Thoracic aorta (tissue), 2 donors: Measurements from ENCODE around the gene TLR8. TPM values are rescaled to one million over a fixed set of nuclear protein-coding genes. Genes with fewer than 3 reads are reported as not detected.

ENCODE experiments used
- ATAC-seq: fragments of 150-250 bp; one replicate; pipeline ENCODE4 v1.8.0; 2017; ENCODE audit warnings: low read depth; ENCODE audit not compliant: insufficient number of reproducible peaks, low FRiP score
- DNase-seq: peaks from one replicate; pipeline ENCODE4 v3.0.0-alpha.2; 2020; ENCODE audit warnings: low spot score
- H3K27ac ChIP-seq, 2 donors: fragments of 200-600 bp; sonication (generic); 1 replicate in 1 of 2; 2 replicates in 1 of 2; pipeline ENCODE4 v1.5.1; 2016; ENCODE audit warnings: mild to moderate bottlenecking in 2 of 2, moderate library complexity in 2 of 2
- H3K27me3 ChIP-seq: fragments of 200-600 bp; sonication (generic); replicated peaks from 2 replicates; pipeline ENCODE4 v1.6.0; 2016; ENCODE audit warnings: mild to moderate bottlenecking; ENCODE audit not compliant: insufficient read depth
- H3K36me3 ChIP-seq: fragments of 200-600 bp; sonication (generic); one replicate; pipeline ENCODE4 v1.5.1; 2016
- H3K4me1 ChIP-seq, 2 donors: fragments of 200-600 bp; sonication (generic); 1 replicate in 1 of 2; 2 replicates in 1 of 2; pipeline versions ENCODE4 v1.5.1 to v1.6.0; 2016; ENCODE audit warnings: low read depth in 2 of 2, mild to moderate bottlenecking in 1 of 2; ENCODE audit not compliant: control insufficient read depth in 1 of 2
- H3K4me3 ChIP-seq: fragments of 200-600 bp; sonication (generic); 2 replicates; pipeline ENCODE4 v1.5.1; 2016; ENCODE audit warnings: mild to moderate bottlenecking
- H3K9me3 ChIP-seq: fragments of 200-600 bp; sonication (generic); 2 replicates; pipeline ENCODE4 v1.5.1; 2016
- CTCF ChIP-seq: fragments of 200-600 bp; sonication (generic); IDR thresholded peaks from one replicate; pipeline ENCODE4 v1.5.1; 2019; ENCODE audit warnings: antibody characterized with exemption
- total RNA-seq, 2 donors: library from RNA; depleted of rRNA; stranded (reverse); fragments of >200 nt; gene quantifications; one replicate each; pipeline versions ENCODE4 v1.1.0 to v1.2.3, GENCODE V29; 2016

Gene TLR8
- total RNA-seq, 2 donors from 2014 or later: 3.4 to 6.1 TPM

- DNase-seq (no peak), ATAC-seq (no peak)
- Histone ChIP-seq H3K4me1 (peaks cover 10 to 25% of the 10 kb centered on the region in 2 donors), H3K9me3 (no peaks in the 10 kb centered on the region), H3K27me3 (no peaks in the 10 kb centered on the region), H3K4me3 (no peak overlapping the region), H3K27ac (no peak overlapping the region), H3K36me3 (no peaks in the 10 kb centered on the region)
- no peak for TF ChIP-seq CTCF
Observed at GRCh38 chrX:12954376-12954775, 48.0 kb downstream of the TLR8 start.

GRCh38 chrX:12954981-12955380, 48.6 kb downstream of the TLR8 start:
- ATAC-seq (no peak), DNase-seq (no peak)
- Histone ChIP-seq H3K36me3 (no peaks in the 10 kb centered on the region), H3K27ac (peak overlapping the region in 1 of 2 donors; percentile 50), H3K4me1 (peaks cover 6 to 19% of the 10 kb centered on the region in 2 donors), H3K9me3 (no peaks in the 10 kb centered on the region), H3K27me3 (no peaks in the 10 kb centered on the region), H3K4me3 (no peak overlapping the region)
- no peak for TF ChIP-seq CTCF

GRCh38 chrX:12955882-12956703, 49.7 kb downstream of the TLR8 start:
- peak overlapping the region; percentile 1 for H3K4me3 ChIP-seq
- H3K27ac ChIP-seq: peak overlapping the region; percentile 47 to 50
- no peaks in the 10 kb centered on the region for H3K9me3 ChIP-seq
- ATAC-seq (no peak), DNase-seq (no peak)
- H3K27me3 ChIP-seq: no peaks in the 10 kb centered on the region
- H3K4me1 ChIP-seq: peaks cover 6 to 14% of the 10 kb centered on the region in 2 donors
- no peaks in the 10 kb centered on the region for H3K36me3 ChIP-seq
- TF ChIP-seq CTCF: no peak

- no peak for TF ChIP-seq CTCF
- Histone ChIP-seq H3K27ac (peak overlapping the region in 1 of 2 donors; percentile 50), H3K4me3 (peak overlapping the region; percentile 1), H3K36me3 (no peaks in the 10 kb centered on the region), H3K9me3 (no peaks in the 10 kb centered on the region), H3K4me1 (peaks cover 6 to 14% of the 10 kb centered on the region in 2 donors), H3K27me3 (no peaks in the 10 kb centered on the region)
- ATAC-seq: no peak
- DNase-seq: no peak
Observed at GRCh38 chrX:12956704-12957534, 50.5 kb downstream of the TLR8 start.

GRCh38 chrX:12958059-12958458, 51.6 kb downstream of the TLR8 start:
- no peak overlapping the region for H3K27ac ChIP-seq
- H3K9me3 ChIP-seq: no peaks in the 10 kb centered on the region
- no peak for TF ChIP-seq CTCF
- H3K4me3 ChIP-seq: no peak overlapping the region
- H3K36me3 ChIP-seq: no peaks in the 10 kb centered on the region
- DNase-seq (no peak), ATAC-seq (no peak)
- peaks cover 6 to 14% of the 10 kb centered on the region in 2 donors for H3K4me1 ChIP-seq
- H3K27me3 ChIP-seq: no peaks in the 10 kb centered on the region
